GM19395 (cell line): ENCODE measurements around the gene TEX14.

Source experiments
- ATAC-seq: cut with Tn5 transposase; IDR thresholded peaks from one replicate; pipeline ENCODE4 v1.9.1; 2021; ENCODE audit warnings: mild to moderate bottlenecking, moderate library complexity; ENCODE audit not compliant: unreplicated experiment

TEX14 gene

GRCh38 chr17:58528443-58528842, 163.4 kb downstream of the TEX14 start:
- no peak for ATAC-seq

DNA sequence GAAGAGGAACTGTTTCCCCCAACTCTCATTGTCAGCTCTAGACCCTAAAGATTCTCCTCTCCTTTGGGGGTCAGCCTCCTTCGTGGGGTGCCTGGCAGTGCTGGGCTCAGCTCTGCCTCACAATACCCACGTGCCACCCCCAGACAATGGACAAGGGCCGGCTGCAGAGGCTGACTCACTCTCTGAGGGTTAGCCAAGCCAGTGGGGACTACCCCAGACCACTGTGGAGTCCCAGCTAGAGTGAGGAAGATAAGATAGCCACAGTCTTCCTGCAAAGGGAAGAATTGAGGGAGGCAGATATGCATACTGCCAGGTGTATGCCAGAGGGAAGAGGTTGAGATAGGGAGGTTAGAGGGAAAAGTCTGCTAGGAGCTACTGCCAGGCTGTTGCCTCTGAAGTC, 163.9 kb downstream of the TEX14 start:
- ATAC-seq, result no peak

DNA sequence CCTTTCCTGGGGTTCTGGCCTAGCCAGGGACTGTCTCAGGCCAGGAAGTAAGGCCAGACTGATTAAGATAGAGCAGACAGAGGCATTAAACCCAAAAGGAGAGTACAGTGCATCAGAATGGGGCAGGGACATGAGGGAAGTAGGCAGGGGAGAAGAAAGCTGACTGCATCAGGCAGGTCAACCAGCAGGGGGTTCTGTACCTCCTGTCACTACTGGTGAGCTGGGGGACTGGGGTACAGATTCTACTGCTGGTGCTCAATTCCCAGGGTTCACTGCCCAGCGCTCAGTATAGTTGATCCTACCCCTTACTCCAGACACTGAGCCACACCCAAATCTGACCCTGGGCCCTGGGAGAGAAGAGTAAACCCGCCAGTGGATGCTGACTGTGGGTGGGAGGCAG, 164.5 kb downstream of the TEX14 start:
- no peak for ATAC-seq

DNA sequence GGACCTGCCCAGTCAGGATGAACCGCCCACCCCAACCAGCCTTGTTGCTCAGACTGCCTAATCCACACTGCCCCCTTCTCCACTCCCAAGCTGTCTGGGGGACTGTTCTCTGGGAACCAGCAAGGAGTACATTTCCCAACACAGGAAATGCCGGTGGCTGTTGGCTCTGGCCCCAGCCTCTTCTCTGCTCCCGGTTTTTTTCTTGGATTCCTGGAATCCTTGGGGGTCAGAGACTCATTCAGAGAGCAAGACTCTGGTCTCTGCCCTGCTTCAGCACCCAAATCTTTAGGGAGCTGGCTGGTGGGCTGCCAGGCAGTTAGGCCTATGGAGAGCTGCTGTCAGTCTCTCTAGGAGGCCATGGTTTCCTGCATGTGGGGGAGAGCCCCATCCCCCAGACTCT, 166.6 kb downstream of the TEX14 start:
- no peak for ATAC-seq

DNA sequence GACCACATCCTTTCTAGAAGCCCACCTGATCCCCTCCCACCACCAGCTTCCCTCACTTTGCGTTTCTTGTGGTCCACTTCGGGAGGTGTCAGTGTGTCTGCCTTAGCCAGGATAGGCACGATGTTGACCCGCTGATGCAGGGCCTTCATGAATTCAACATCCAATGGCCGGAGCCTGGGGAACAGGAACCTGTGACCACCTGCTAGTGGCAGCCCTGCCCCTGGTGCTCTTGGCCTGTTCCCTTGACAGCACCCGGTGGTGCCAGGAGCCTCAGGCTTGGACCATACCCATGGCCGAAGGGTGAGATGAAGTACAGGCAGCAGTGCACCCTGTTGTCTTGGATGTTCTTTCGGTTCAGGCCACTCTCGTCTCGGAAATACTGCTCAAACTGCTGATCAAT, 170.2 kb downstream of the TEX14 start:
- ATAC-seq, result no peak

DNA sequence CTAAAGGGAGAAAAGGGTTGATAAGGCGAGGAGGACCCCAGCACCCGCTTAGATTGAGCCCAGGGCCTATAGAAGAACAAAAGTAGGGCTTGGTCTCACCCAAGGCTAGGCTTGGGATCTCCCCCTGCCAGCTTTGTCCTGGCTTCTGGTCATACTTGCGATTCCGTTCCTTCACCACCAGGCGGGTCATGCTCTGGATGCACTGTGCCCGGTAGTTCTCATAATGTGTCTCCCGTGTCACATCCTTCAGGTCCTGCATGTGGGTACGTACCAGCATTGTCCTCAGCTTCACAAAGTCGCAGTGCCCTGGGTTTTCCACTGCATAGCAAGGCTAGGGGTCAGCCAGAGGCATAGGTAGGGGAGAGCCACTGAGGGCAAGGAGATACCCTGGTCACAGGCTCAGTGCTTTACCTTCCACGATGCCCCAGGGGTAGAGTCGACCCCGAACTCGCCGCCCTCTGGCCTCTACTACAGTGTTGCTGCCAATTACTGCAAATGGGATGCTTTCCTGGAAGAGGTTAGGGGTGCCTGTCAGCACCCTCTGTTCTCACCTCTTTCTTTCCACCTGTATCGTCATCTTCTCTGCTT, 170.9 kb downstream of the TEX14 start:
- ATAC-seq, result no peak

DNA sequence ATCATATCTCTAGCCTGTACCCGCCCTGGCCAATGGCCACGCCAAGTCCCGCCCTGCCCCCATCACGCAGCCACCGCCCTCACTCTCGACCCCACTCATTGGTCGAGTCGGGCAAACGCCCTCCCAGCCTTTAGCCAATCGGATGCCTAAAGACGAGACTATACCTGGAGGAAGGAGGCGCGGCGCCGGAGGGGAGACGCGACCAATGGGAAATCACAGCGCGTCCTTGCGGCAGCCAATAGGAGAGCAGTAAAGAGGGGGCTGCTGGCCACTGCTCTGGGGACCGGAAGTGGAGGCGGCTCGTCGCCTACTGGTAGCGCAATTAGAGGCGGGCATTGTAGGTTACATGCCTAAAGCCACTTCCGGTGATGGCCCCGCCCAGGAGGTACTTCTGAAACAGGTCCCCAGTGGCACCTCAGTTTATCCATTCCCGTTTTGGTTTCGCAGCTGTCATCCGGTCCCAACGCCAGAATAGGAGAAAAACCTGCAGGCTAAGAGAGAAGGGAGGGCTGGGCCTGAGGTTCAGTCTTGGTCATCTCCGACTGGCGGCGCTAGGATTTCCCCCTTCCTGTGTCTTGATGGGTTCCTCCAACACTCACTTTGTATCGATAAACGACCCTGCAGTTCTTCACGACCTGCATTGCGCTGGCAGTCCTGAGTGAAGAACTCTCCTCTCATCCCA, 173.8 kb downstream of the TEX14 start:
- peak; percentile 76 for ATAC-seq

GRCh38 chr17:58517378-58517927, 174.4 kb downstream of the TEX14 start:
- no peak for ATAC-seq

DNA sequence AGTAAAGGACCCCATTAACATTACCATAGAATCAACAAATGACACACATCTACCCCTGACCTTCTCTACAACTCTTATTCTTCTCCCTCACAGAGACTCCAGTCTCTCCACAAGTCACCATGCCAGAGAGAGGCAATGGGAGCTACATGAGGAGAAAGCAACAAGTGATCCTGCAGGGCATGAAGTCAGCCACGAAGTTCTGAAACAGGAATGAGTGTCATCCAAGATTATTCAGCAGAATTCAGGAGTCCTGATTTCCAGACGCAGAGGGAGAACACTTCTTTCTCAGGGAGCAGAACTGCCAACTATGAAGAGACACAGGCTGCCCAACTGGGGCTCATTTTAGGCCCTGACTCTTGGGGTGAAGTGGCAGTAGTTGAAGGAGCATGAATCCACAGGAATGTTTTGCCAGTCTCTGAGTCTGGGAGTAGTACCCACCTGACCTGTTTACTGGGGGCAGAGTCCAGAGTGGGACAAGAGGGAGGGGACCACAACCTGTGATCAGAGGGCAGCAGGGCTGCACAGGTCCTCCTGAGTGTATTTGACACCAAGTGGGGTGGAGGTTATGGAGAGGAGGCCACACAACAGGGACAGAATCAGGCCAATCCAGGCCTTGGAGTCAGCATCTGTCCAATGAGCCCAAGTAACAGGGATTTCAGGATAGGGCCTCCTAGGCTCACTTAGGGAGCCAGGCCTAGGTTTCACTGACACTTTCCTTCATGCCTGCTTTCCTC, 175.0 kb downstream of the TEX14 start:
- ATAC-seq, result no peak

DNA sequence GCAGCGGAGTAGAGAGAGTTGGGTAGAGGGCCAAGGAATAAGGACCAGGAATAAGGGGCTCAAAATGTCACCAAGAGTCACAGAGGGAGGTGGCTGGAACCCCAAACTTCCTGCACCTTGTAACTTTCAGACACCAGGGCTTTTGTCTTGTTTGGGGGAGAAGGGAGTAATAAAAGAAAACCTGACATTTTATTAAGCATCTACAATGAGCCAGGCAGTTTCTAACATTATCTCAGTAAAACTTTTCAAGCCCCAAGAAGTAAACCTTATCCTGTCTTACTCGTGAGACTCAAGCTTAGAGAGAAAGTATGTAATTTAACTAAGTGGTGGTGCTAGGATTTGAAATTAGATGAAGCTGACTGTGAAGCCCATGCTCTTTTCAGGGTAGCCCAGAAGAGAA, 176.6 kb downstream of the TEX14 start:
- no peak for ATAC-seq

- no peak for ATAC-seq
These were observed 177.1 kb downstream of the TEX14 start for GRCh38 chr17:58514770-58515157.

GRCh38 chr17:58513965-58514769, 177.7 kb downstream of the TEX14 start, which contains the start of gene MTMR4:
Gene MTMR4, minus strand, starts transcription at chr17:58514638. Its CDS starts 231 bp downstream, at chr17:58514407.
- ATAC-seq, result no peak

GRCh38 chr17:58513267-58513964, 178.4 kb downstream of the TEX14 start:
- no peak for ATAC-seq

DNA sequence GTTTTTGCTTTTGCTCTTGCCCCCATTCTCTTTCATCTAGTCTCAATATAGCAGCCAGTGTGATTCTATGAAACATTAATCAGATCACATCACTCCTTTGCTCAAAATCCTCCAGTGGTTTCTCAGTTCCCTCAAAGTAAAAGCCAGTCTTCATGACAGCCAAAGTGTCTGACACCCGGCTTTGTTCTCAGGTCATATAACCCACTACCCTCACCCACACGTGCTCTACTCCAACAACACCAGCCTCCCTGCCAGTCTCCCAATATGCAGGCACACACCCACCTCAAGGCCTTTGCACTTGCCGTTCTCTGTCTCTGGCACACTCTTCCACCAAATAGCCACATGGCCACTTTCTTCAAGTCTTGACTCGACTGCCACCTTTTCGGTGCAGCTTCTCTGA, 181.8 kb downstream of the TEX14 start:
- no peak for ATAC-seq

- ATAC-seq, result no peak
These were observed 183.3 kb downstream of the TEX14 start for GRCh38 chr17:58508341-58509067.

- ATAC-seq, result no peak
These were observed 184.7 kb downstream of the TEX14 start for GRCh38 chr17:58507123-58507634.
